Tibial nerve (tissue), 4 donors: ENCODE data around the gene PLEKHG7.

Source experiments
- CTCF ChIP-seq, 5 experiments: fragments of 200-600 bp in 3 of 5; fragments of 450-650 bp in 2 of 5; sonication (generic) in 3 of 5; IDR thresholded peaks; one replicate each; pipeline ENCODE4 v1.5.1; 2016 to 2019; ENCODE audit warnings: antibody characterized with exemption in 5 of 5, mild to moderate bottlenecking in 3 of 5, moderate library complexity in 2 of 5
- EP300 ChIP-seq, 2 donors: sonication (generic); formaldehyde crosslinking; IDR thresholded peaks; one replicate each; pipeline ENCODE4 v1.6.1; 2017; ENCODE audit warnings: antibody characterized with exemption in 2 of 2, mild to moderate bottlenecking in 1 of 2
- POLR2A ChIP-seq, 2 donors: fragments of 450-650 bp; IDR thresholded peaks; one replicate each; pipeline ENCODE4 v1.6.1; 2017; ENCODE audit warnings: antibody characterized with exemption in 2 of 2, mild to moderate bottlenecking in 2 of 2, moderate library complexity in 2 of 2

- TF ChIP-seq CTCF (IDR thresholded peaks at IDR 0.05), result no peak
- TF ChIP-seq POLR2A (IDR thresholded peaks at IDR 0.05), result no peak
- TF ChIP-seq EP300 (IDR thresholded peaks at IDR 0.05), result no peak
These were observed 6.6 kb upstream of the PLEKHG7 start for GRCh38 chr12:92696216-92696615.
